Stimulated activated CD4-positive, alpha-beta T cell treated with anti-CD3 and anti-CD28 coated beads, Interleukin-15, amount 100 ng/mL, for 48 hours (primary cell): ENCODE measurements around the gene STK32C.
"Not testable (repeated sequence)": the region's sequence is repeated elsewhere in the genome, so short reads cannot be mapped to it uniquely, and the experiment has no call there.

ENCODE experiments used
- DNase-seq, 2 donors: peaks; one replicate each; pipeline ENCODE4 v3.0.0-alpha.2; 2020; ENCODE audit warnings: low read depth in 2 of 2

The STK32C gene

DNA sequence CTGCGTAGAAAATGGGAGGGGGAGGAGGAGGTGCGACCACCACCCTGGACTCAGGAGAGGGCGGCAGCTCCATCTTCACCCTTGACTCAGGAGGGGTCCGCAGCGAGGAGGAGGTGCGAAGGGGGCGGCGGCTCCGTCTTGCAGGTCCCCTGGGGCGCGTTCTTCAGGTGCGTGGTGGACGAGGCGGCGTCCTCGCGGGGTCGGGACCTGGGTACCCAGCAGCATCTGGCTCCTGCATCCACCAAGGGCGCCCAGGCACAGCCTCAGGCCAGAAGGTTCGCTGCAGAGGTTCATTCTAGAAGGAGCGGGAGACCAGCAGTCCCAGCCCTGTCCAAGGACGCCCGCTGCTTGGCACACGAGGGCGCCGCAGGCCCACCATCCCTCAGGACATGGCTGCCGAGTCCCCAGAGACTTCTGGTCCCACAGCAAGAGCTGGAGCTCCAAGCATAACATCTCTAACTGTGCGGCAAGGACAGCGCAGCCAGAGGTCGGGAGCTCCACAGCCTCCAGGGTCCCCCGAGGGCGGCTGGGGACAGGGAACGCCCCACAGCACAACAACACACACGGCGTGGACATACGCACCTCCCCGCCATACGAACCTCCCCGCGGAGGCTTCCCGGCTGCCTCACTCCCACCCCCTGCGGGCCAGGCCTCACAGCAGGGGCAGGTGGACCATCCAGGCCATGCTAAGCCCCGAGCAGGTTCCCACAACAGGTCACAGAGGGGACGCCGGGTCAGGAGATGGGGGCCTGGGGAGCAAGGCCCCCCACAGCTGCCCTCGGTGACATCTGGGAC, 137.8 kb downstream of the STK32C start:
- no peak for DNase-seq

DNA sequence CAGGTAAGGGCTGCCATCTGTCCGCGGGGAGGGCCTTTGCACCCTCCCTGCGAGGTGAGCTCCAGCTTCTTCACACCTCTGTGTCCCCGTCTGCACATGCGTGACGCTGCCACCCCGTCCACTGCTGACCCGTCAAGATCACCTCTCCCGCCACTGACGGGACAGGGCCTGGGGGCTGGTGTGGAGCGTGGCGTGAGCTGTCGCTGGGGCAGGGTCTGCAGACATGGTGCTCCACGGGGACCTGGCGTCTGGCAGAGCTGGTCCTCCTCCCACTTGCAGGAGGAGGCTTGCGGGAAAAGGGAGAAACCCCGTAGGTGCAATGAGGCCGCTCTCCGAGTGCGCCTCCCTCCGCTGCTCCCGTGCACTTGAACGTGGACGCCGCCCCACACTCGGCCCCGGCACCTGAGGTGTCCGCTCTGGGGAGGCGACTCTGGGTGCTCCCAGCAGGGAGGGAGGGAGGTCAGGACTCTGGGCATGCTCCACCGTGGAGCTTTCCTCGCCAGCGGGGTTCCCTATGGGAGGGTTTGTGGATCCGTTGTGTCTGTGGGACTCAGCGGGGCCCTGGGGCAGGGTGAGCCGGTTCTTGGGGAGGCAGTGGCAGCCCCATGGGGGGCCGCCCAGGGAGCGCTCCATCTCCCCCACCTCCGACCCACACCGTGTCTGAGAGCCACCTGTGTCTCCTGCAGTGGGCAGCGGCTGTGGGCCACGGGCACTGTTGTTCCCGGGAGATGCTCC, 138.6 kb downstream of the STK32C start:
- DNase-seq: no peak

DNA sequence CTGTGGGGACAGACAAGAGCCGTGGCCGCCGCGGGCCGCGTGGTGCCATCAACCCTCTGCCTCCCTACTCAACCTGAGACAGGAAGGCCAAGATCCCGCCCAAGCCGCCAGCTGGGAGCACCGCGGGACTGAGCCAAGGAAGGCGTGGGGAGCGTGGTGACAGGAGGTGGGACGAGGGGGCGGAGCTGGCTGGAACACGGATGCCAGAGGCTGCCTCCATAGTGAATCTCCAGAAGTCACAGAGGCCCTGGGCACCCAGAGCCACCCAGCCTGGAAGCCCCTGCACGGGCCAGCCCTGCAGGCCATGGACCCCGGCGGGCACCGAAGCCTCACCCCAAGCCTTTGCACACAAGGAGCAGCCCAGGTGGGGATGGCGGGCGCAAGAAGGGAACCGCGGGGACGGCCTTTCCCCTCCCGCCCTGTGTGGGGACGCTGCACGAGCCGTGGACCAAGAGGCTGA, 139.1 kb downstream of the STK32C start:
- no peak for DNase-seq

DNA sequence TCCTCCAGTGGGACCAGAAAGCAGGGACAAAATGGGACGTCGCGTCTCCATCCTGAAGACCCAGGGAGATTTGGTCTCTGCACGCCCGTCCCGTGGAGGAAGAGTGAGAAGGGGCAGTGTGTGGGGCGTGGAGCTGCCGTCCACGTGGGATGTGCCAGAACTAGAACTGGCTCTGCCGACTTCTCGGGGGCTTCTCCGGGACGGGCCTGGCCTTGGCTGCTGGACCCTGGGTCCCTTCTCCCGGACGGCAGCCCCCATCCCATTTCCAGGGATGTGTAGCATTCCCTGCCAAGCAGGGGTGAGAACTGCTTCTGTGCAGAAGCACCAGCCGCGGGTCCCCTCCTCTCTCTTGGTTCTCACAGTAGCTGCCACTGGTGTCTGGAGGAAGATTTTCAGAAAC, 139.8 kb downstream of the STK32C start:
- no peak for DNase-seq

DNA sequence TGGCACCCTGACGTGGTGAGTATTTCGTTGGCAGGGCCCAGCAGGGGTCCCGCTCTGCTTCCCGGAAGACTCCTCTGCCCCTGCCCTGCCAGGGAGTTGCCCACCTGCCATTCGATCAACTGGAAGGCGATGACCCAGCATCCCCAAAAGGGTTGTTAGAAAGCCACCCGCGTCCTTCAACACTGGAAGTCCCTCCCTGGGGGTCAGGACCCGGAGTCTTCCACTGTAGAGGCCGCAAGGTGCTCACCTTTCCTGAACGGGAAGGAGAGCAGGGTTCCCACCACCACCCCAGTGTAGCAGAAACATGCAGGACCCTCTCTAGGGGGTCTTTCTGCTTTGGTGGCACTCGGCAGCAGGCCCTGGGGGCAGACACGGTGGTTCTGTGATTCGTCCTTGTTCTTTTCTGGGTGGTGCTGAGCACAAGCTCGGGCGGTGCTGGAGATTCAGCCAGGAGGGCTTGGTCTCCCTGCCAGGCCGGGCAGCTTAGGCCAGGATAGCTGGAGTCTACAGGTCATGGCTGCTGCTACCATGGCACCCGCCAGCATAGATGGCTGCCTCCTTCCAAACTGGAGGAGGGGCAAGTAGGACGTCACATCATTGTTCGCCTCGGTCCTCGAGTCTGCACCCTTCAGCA, 140.6 kb downstream of the STK32C start:
- no peak for DNase-seq

DNA sequence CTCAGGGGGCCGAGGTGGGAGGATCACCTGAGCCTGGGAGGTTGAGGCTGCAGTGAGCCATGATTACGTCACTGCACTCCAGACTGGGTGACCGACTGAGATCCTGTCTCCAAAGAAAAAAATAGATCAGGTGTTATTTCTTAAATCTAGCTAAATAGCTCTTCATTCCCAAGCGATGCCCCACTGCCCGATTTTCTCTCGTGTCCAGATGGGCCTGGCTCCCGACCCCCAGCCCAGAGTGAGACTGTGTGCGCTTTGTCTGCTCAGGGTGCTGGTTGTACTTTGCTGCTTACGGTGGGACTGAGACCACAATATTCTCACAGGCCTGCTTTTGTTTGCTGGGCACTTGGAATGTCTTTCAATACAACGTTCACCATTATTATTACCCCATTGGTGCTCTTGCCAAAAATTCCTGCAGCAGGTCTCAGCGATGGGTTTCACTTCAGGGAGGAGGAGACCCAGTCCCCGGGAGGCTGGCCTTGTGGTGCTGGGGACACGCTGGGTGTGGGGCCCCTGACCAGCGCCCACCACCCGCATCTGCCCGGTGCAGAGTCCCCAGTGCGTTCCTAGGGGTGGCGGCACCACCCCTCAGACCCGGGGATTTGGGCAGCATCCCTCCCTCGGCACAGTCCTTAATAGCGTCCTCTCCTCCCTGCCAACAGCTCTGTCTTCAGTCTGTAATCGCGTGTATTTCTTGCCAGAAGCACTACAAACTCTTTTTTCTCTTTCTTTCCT, 141.4 kb downstream of the STK32C start:
- no peak for DNase-seq

DNA sequence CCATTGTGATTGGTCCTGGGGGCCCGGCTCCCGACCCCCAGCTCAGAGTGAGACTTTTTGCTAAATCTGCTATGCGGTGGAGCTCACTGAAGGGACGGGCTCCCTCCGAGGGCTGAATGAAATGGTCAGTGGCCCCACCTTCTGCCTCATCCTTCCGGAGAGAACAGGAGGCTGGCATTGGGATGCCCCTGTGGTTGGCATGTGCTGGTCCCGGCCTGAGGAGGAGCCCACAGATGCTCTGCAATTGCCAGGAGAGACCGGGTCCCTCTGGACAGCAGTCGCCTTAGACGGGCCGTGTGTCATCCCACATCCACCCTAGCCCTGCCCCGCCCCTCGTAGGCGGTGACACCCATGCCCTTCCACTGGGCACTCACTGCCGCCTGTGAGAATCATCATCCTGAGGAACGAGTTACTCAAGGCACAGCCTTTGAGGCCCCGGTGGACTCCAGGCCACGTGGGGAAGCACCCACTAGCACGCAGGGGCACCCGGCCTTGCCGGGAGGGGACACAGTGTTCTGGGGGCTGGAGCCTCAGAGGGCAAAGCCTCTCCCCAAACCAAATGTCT, 142.3 kb downstream of the STK32C start:
- DNase-seq: no peak

DNA sequence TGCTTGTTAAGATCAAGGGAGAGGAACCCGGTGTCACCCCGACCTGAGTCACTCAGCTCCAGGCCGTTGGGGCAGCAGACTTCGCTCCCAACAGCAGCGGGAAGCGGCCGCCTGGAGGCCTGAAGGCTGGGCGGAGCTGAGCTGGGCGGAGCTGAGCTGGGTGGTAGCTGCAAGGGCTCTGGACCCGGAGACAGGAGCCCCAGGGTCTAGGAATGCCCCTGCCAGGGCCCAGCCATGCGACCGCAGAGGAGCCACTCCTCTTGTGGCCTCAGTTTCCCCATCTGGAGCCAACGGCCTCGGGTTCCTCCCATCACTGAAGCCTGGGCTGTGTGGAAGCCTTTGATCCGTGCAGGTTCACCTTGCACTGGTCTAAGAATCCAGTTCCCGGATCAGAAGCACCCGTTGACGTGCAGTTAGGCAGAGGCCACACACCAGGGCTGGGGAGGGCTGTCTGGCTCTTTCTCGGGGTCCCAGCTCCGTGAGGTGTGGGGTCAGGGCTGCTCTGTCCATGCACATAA, 142.9 kb downstream of the STK32C start:
- no peak for DNase-seq

DNA sequence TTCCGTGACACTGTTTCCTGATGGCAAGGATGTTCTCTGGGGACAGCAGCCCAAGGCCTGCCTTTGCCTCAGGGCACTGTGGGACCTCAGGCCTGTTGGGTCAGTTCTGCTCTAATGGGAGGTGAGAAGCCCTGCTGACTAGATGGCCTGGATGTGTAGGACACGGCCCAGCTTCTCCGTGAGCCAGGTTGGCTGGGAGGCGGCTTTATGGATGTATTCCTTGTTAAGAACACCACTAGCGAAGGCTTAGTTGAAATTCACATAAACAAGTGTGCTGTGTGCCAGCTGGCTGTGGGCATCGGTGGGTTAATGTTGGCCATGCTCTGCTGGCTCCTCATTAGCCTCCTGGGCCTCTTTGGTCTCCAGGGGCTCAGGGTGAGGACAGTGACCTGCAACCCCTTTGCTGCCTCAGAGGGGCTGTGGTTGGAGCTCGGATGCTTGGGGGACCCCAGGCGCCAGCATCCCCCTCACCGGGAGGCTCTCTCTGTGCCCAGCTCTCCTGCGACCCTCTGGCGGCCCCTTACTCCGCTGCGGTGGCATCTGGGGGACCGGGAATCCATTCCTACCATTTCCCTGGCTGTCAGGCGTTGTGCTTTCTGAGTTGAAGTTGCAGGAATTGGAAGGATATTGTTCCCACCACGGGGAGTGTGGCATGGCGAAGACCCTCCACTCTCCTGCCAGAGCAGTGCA, 143.8 kb downstream of the STK32C start:
- no peak for DNase-seq

DNA sequence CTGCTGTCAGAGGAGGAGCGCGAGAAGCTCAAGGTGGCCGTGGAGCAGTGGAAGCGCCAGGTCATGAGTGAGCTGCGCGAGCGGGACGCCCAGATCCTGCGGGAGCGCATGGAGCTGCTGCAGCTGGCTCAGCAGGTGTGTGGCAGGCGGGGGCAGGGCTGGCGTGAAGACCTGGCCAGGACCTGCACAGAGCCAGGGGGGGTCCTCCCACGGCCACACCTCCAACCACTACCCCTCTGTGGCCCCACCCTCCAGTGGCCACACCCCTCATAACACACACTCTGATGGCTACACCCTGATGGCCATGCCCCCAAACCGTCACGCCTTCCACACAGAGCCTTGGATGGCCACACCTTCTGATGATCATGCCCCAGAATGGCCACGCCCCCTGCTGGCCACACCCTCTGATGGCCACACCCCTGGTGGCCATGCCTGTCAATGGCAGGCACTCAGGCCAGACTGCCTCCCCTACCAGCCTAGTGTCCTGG, 144.4 kb downstream of the STK32C start:
- peak; percentile 53 to 61 for DNase-seq

DNA sequence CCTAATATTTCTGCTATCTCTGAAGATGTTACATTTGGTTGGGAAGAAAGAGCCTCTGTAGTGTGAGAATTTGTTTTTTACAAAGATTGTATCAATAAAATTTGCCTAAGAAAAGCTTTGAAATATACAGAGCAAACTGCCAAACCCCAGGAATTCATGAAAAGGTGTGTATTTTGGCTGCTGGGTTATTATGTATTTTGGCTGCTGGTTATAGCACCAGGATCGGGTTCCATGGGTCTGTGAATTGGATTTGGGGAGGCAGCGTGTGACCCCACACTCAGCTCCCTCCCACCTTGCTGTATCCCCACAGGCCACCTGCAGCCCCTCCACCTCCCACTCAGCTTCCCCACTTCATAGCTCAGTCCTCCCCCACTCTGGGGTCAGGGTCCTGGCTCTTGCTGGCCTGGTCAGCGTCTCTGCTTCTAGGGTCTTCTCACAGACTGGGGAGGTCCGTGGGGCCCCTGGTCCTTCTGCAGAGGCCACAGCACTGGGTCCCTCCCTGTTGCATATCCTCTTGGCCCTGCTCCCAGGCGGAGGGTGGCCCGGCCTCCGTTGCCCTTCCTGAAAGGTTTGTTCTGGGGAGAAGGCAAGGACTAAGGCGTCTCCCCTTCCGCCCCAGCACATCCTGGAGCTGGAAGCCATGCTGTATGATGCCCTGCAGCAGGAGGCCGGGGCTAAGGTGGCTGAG, 145.0 kb downstream of the STK32C start:
- DNase-seq: no peak

DNA sequence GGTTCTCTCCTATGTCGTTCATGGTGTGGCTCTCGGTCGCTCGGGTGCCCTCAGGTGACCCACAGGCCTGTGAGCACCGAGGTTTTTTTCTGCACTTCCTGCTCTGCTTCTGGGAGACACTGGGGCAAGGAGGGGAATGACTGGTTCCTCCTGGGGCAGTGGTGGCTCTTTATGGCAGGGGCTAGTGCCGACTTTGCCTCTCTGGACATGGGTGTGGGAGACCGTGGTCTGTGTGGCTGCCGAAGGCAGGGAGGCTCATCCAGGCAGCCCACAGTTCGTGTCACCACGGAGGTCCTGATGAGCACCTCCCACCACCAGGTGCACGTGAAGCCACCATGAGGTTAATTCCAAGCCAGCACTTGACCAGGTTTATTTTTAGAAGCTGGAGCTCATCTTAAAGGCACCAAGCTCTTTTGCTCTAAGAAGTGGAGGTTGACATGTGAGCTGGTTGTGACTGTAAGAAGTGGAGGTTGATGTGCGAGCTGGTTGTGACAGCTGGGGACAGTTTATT, 145.7 kb downstream of the STK32C start:
- DNase-seq: peak in 1 of 2 donors; percentile 19

DNA sequence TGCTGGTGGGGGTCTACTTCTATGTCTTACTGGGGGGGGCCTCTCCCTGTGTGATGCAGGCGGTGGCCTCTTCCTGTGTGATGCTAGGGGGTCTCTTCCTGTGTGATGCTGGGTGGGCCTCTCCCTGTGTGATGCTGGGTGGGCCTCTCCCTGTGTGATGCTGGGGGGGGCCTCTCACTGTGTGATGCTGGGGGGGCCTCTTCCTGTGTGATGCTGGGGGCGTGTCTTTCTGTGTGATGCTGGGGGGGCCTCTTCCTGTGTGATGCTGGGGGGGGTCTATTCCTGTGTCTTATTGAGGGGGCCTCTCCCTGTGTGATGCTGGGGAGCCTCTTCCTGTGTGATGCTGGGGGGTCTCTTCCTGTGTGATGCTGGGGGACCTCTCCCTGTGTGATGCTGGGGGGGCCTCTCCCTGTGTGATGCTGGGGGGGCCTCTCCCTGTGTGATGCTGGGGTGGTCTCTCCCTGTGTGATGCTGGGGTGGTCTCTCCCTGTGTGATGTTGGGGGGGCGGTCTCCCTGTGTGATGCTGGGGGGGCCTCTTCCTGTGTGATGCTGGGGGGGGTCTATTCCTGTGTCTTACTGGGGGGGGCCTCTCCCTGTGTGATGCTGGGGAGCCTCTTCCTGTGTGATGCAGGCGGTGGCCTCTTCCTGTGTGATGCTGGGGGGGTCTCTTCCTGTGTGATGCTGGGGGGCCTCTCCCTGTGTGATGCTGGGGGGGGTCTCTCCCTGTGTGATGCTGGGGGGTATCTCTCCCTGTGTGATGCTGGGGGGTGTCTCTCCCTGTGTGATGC, 146.7 kb downstream of the STK32C start:
- not testable (repeated sequence) for DNase-seq

DNA sequence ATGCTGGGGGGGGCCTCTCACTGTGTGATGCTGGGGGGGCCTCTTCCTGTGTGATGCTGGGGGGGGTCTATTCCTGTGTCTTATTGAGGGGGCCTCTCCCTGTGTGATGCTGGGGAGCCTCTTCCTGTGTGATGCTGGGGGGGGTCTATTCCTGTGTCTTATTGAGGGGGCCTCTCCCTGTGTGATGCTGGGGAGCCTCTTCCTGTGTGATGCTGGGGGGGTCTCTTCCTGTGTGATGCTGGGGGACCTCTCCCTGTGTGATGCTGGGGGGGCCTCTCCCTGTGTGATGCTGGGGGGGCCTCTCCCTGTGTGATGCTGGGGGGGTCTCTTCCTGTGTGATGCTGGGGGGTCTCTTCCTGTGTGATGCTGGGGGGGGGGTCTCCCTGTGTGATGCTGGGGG, 147.5 kb downstream of the STK32C start:
- not testable (repeated sequence) for DNase-seq

DNA sequence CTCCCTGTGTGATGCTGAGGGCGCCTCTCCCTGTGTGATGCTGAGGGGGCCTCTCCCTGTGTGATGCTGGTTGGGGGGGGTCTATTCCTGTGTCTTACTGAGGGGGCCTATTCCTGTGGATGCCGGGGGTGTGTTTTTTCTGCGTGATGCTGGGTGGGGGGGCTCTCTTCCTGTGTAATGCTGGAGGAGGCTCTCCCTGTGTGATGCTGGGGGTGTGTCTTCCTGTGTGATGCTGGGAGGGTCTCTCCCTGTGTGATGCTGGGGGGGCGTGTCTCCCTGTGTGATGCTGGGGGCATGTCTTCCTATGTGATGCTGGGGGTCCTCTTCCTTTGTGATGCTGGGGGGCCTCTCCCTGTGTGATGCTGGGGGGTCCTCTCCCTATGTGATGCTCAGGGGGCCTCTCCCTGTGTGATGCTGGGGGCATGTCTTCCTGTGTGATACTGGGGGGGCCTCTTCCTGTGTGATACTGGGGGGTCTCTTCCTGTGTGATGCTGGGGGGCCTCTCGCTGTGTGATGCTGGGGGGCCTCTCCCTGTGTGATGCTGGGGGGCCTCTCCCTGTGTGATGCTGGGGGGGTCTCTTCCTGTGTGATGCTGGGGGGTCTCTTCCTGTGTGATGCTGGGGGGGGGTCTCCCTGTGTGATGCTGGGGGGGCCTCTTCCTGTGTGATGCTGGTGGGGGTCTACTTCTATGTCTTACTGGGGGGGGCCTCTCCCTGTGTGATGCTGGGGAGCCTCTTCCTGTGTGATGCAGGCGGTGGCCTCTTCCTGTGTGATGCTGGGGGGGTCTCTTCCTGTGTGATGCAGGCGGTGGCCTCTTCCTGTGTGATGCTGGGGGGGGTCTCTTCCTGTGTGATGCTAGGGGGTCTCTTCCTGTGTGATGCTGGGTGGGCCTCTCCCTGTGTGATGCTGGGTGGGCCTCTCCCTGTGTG, 148.2 kb downstream of the STK32C start:
- DNase-seq: peak in 1 of 2 donors; percentile 21

DNA sequence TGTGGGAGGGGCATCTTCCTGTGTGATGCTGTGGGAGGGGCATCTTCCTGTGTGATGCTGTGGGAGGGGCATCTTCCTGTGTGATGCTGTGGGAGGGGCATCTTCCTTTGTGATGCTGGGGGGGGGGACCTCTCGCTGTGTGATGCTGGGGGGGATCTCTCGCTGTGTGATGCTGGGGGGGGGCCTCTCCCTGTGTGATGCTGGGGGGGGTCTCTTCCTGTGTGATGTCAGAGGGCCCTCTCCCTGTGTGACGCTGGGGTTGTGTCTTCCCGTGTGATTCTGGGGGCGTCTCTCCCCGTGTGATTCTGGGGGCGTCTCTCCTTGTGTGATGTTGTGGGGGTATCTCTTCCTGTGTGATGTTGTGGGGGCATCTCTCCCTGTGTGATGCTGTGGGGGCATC, 148.9 kb downstream of the STK32C start:
- no peak for DNase-seq

DNA sequence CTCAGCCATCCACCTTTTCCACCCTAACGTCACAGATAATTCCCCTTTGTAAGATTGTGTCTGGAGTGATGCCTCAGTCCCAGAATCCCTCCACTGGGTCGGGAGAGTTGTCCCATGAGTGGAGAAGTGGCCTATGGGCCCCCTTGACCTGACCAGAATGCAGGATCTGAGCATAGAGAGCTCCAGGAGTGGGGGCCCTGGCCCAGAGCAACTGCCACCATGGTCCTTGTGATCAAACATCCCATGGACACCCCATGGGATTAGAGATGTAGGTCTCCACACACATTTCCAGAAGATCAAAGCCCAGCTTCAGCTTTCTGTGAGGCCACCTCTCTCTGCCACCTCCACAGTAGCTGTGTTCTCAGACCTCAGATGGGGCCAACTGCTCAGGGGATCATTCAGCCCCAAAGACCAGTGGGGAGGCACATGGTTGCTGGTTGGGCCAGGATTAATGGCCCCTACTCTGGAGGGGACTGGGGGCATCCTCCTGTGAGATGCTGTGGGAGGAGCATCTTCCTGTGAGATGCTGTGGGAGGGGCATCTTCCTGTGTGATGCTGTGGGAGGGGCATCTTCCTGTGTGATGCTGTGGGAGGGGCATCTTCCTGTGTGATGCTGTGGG, 149.5 kb downstream of the STK32C start:
- DNase-seq: no peak
